RPMI7951 (cell line): ENCODE measurements around the gene MAPK14. TPM values are rescaled to one million over a fixed set of nuclear protein-coding genes. Genes with fewer than 3 reads are reported as not detected.

Experiments
- DNase-seq: peaks from one replicate; pipeline ENCODE4 v3.0.0-alpha.2; 2012; ENCODE audit warnings: low read depth
- total RNA-seq: library from RNA; depleted of rRNA; stranded (reverse); fragments of >200 nt; shearing (Covaris generic); gene quantifications from 2 replicates; pipeline ENCODE4 v1.2.3, GENCODE V29; 2014

Gene MAPK14
- total RNA-seq, 1 experiment from 2014 or later, result 62.5 TPM

DNA sequence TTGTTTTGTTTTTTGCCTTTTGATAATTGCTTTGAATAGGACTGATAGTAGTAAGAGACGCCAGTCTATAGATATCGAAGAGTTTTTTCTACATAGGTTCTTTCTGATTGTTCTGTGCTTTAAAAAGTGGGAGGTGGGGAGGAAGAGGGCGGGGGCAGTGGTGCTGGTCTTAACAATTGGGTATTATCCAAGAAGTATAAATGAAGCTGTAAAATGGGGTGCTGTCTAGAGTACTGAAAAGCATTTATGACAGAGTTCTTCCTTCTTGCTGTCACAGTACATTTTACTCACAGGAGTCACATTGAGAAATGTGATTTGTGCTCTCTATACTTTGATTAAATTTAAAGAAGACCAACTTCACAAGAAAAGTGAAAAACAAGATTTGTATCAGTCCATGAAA is 41.0 kb downstream of the MAPK14 start:
- no peak for DNase-seq

DNA sequence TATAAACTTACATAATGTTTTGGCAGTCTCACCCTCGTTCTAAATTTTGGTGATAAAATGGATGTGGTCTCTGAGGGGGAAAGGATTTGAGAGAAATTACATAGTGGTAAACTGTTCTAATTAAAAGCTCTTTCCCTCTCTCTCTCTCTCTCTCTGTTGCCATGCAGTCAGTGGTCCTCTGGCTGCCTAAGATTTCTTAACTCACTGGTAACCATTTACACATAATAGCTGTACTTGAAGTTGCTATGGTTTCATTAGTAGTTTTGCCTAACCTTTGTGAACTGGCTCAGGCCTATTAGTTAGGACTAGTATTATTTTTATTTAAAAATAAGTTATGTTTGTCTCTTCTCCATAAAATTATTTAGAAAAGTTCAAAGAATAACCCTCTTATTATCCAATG is 42.0 kb downstream of the MAPK14 start:
- no peak for DNase-seq

DNA sequence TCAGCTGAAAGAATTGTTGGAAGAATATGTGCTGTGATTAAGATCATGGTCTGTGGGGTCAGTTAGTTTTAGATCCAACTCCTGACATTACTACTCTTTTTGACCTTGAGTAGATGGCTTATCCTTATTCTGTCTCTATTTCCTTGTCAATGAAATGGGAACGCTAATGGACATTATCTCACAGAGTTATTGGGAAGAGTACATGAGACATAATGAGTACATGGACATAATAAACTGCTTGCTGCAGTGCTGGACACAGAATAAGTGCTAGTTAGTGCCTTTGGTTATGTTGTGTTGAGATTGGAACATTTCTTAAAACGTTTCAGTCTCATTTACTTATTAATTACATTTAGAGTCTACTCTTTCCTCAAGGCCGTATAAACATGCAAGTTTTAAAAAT is 42.6 kb downstream of the MAPK14 start:
- no peak for DNase-seq

DNA sequence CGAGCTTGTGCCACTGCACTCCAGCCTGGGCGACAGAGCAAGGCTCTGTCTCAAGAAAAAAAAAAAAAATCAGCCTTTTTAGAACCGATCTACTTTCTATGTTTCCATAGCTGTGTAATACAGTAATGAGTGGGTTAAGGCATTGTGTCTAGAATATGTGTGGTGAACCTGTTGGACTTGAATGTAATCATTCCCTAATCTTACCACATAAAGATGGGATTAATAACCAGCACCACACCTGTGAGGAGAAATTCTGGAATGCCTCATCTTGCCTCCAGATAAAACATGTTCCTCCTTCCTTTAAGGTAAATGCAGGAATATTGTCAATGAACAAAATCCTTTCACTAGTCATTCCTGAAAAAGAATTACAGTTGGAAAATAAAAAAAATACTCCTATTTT is 43.7 kb downstream of the MAPK14 start:
- DNase-seq, result no peak

DNA sequence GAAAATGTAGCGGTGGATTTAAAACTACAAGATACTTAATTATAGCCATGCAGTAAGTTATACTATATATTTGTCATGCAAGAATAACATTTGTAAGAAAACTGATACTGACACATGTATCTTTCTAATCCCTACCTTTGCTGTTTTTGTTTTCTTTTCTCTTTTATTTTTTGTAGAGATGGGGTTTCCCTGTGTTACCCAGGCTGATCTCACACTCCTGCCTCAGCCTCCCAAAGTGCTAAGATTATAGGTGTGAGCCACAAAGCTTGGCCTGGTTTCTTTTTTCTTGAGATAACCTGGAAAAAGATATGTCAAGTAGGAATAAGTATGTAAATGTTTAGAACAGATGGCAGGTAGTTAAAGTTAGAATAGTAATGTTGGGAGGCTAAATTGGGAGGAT is 44.1 kb downstream of the MAPK14 start:
- no peak for DNase-seq

DNA sequence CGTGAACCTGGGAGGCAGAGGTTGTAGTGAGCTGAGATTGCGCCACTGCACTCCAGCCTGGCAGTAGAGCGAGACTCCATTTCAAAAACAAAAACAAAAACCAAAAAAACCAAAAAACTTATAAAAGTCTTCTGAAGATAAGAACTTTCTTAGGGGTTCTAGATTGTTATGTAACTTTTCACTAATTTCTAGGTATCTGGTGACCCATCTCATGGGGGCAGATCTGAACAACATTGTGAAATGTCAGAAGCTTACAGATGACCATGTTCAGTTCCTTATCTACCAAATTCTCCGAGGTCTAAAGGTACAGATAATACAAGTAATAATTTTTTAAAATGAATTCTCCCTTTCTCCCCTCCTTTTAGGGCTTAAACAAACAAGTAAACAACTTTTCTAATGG is 45.1 kb downstream of the MAPK14 start:
- DNase-seq, result no peak

DNA sequence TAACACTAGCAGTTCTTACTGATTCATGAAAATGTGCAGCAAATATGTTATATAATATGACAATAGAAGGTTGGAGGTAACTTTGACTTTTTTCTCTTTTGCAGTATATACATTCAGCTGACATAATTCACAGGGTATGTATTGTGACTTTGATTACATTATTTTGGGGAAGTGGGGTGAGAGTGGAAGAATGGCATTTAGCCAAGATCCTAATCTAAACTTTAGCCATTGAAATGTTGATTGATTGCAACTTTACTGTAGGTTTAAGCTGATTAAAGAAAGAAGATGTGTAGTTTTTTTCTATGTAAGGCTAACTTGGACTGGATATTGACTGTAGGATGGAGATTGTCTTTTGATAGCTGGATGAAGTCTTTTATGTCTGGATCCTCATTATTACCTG is 46.0 kb downstream of the MAPK14 start:
- DNase-seq, result no peak

DNA sequence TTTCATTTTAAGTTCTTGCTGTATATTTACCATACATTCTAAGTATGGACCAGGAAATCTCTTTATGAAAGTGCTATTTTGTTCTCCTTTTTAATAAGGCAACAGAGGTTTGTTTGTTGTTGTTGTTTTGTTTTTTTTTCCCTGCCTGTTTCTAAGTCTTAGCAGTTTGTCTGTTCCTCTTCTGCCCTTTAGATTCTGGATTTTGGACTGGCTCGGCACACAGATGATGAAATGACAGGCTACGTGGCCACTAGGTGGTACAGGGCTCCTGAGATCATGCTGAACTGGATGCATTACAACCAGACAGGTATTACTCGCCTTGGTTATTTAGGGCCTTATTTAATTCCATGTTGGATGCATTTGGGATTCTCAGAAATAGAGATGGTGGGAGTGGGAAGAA is 48.0 kb downstream of the MAPK14 start:
- no peak for DNase-seq

DNA sequence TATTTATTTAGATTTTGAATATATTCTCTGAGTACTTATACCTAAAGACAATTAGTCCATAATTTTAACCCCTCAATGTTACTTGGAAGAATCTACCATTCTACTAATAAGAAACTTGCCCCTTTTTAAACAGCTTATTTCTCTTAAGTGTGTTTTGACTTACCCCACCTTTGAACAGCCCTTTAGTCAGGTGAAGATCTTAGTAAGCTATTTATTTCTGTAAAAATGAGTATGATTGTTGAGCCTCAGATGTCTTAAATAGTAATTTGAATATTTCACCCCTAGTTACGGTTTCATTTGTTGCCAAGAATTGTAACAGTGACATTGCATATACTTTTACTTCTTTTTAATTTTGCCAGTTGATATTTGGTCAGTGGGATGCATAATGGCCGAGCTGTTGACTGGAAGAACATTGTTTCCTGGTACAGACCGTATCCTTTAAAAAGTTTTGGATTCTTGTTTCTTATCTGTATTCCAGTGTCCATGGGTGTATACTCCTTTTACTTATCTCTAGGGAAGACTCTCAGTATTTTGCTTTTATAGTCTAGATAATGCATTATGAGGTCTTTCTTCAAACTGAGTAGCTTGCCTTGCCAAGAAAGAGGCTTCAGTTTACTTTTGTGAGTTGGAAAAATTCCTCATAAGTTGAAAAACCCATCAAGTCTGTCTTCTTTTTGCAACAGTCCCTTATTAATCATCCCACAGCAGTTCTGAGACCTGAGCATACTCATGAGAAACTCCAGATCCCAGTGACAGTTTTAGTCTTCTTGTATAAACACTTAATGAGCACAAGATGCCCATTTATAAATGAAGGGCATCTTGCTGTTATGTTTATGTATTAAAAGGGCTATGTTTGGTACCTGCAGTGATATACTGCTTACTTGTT is 48.8 kb downstream of the MAPK14 start:
- no peak for DNase-seq

DNA sequence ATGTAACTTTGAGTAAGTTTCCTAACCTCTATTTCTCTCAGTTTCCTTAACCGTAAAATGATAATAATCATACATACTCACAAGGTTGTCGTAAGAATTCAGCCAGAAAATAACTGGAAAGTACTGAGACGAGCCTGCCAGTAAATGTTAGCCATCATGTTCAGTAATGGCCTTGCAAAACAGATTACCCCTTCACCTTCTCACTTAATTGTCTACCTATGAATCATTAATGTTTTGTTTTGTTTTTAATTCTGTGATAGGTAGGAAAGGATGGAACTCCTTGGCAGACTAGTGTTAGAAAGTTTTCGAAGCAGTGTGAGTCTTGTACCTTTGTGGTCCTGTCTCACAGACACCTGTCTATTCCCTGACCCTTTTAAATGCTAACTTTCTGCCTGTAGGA is 50.6 kb downstream of the MAPK14 start:
- no peak for DNase-seq

DNA sequence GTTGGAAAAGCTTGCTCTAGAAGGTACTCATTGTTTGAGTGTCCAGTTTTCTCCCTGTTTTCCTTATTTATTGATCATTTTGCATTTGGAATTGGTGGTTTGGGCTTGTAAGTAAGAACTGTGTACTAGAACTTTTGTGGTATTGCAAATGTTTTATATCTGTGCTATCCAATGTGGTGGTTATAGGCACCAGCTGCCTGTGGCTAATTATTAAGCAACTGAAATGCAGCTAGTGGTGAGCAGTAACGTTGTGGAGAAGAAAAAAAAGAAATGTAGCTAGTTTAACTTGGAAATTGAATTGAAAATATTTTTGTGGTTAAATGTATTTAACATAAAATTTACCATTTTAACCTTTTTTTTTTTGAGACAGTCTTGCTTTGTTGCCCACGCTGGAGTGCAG is 52.0 kb downstream of the MAPK14 start:
- no peak for DNase-seq

DNA sequence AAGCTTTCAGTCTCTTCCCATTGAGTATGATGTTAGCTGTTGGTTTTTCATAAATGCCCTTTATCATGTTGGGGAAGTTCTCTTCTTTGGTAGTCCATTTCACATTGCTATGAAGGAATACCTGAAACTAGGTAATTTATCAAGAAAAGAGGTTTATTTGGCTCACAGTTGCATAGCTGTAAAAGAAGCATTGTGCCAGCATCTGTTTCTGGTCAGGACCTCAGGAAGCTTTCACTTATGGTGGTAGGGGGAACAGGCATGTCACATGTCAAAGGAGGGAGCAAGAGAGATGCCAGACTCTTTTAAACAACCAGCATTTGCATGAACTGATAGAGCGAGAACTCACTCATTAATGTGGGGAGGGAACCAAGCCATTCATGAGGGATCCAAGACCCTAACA is 54.7 kb downstream of the MAPK14 start:
- DNase-seq, result no peak

DNA sequence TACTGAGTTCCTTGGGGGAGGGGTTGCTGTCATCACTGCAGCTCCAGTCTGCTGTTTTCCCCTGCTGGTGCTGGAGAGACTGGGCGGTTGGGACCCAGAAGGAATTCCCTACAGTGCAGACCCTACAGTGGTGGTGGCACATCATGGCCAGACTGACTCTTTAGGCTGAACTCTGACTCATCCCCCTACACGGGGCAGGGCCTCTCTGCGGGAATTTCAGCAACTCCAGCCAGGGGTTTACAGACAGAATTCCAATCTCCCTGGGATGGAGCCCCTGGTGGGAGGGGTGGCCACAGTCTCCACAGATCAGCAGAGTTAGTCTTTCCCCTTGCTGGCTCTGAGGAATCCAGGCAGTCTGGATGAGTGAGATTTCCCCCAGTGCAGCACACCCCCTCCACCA is 55.8 kb downstream of the MAPK14 start:
- no peak for DNase-seq

DNA sequence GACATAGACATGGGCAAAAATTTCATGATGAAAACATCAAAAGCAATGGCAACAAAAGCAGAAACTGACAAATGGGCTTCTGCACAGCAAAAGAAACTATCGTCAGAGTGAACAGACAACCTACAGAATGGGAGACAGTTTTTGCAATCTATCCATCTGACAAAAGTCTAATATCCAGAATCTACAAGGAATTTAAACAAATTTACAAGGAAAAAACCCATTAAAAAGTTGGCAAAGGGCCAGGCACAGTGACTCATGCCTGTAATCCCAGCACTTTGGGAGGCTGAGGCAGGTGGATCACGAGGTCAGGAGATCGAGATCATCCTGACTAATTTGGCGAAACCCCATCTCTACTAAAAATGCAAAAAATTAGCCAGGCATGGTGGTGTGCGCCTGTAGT is 60.6 kb downstream of the MAPK14 start:
- peak; percentile 13 for DNase-seq

DNA sequence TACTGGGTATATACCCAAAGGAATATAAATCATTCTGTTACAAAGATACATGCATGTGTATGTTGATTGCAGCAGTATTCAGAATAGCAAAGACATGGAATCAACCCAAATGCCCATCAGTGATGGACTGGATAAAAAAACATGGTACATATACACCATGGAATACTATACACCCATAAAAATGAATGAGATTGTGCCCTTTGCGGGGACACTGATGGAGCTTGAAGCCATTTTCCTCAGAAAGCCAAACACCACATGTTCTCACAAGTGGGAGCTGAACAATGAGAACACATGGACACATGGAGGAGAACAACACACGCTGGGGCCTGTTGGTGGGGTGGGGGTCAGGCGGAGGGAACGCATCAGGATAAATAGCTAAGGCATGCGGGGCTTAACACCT is 61.4 kb downstream of the MAPK14 start:
- DNase-seq, result no peak

DNA sequence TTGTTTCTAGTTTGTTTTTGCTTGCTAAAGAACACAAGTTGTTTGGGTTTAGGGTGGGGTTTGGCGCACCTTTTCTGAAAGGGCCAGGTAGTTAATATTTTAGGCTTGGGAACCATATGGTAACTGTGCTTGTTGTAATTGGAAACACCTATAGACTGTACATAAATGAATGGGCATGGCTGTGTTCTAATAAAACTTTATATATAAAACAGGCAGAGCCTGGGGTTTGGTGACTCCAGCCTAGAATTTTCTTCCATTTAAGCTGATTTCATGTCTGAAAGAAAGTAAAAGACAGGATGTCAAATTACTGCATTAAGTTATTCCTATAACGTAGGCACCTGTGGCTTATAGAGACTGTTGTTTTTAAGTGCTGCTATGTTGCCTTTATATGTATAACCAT is 66.6 kb downstream of the MAPK14 start:
- no peak for DNase-seq

DNA sequence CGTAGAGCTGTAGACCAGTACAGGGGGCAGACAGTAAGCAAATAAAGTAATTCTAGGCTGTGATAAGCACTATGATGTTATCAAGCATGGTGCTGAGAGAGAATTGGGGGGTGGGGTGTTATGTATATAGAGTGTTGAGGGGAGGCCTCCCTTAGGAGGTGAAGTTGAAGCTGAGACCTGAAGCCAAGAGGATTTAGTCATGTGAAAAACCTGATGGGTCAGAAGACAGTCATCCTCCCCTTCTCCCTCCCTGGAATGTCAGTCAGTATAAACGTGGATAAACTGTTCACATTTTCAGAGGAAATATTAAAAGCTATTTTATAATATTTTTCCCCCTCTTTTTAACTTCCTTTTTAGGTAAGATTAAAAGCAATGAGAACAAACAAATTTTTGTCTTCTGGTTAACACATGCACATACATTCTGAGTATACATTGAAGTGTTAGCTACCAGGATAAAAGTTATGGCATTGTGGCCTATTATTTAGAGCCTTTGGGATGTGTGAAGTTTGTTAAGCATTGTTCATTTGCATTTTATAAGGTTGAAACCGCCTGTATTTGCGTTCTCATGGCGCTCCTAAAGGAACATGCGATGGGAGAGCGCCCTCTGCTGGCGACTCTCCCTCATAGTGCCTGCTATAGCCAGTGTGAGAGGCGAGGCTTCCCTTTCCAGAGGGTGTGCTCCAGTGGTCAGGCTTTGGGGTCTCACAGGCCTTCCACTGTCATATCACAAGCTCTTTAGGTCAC is 67.3 kb downstream of the MAPK14 start:
- peak; percentile 59 for DNase-seq

DNA sequence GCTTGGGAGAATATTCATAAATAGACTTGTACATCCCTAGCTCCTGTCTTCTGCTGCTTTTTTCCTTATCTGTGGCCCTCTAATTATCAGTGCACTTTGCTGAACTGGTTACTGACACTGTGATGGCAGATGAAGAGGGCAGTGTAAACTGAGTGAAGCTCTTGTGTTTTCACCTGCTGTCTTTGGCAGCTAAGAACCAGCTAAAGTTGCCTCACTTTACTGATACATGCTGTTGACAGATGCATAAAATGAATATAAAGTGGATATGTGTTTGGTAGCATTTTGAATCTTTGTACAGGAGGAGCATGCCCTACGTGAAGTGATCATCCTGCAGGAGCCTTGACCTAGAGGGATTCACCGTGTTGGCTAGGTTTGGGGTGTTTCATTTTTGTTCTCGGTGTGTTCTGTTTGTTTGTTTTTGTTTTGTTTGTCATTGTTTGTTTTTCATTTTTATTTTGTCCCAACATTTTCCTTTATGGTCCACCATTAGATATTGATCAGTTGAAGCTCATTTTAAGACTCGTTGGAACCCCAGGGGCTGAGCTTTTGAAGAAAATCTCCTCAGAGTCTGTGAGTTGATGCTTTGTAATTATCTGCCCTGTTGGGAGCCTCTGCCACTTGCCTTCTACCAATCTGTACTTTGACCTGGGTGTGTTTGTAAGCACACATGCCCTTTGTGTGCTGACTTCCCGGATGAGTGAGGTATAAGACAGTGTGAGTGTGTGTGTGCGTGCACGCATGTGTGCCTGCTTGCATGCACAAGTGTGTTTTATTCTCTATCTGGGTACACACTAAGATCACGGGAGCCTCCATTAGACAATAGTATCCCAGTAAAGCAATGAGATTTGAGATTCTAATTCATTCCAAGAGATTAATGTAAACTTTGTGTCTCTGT is 68.1 kb downstream of the MAPK14 start:
- no peak for DNase-seq

DNA sequence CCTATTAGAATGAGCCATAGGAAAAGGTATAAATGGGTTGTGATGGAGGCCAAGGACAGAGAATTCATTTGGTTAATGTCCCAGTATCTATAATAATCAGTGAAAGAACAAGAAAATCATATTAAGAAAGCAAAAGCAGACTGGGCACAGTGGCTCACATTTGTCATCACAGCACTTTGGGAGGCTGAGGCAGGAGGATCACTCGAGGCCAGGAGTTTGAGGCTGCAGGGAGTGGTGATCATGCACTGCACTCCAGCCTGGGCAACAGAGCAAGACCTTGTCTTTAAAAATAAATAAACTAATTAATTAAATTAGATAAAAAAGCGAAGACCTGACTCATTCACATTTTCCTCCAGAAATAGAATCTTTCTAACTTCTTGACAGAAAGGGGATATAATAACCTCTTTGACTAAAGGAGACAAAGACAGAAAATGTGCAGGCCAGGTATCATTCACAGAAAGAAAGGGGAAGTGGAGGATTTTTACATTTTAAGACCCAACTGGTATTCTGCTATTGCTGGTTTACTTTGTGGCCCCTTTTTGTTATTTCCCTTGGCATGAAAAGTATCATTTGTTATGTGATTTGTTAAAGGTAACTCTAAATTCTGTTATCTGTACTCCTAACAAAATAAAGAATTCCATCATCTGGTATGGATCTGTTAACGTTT is 70.8 kb downstream of the MAPK14 start:
- no peak for DNase-seq

DNA sequence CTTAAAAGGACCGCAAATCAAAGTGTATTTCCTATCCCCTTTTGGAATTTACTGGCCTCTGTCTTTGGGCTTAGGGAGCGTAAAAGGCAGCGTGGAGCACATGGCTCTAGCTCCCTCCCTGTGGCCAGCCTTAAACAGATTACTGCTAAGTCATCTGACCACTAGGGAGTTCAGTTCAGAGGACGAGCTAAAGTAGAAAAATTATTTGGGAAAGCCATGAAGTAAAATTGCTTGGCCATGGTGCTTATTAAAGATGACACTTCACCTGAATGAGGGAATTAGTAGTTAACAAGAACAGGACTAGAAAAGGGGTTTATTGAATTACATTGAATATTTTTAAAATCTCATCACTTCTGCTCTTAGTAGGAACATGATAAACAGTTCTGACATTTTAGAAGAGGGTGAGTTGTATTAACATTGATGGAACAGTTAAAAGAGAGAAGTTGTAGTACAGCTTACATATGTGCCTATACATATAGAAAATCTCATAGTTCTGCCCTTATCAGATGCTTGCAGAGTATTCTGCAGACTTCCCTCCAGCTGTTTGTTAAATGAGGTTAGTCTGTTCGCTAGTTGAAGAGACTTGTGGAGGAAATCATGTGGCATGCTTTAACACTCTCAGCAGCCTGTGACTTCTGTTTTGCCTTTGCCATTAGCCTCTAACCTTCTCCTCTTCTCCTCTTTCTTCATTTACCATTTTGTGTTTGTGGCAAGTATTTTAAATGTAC is 71.5 kb downstream of the MAPK14 start:
- no peak for DNase-seq

DNA sequence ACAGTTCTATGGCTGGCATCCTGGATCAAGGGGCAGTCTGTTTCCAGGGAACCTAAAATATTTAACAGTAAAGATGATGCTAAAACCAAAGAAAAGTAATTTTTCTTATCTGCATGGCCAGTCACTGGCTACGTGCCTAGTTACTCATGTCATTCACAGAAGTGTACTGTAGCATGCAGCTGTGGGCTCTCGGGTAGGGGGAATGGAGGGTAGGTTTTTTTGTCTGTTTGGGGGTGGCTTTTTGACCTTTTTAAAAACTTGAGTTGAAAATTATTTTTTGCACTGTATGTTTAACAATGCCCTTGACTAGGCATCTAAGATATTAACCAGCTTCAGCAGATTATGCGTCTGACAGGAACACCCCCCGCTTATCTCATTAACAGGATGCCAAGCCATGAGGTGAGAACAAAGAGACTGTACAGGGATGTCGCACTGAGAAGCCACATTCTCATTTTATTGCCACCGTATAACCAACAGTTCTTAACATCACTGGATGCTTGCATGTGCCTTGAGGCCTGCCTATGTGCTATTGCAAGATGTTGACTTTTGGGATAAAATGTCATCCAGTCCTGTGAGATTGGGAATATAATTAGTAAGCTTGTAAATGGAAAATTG is 72.4 kb downstream of the MAPK14 start:
- DNase-seq, result no peak
